K562 (cell line): ENCODE results near the gene EPB41L4A. TPM values are rescaled to one million over a fixed set of nuclear protein-coding genes. Genes with fewer than 3 reads are reported as not detected.

Experiments
- ATAC-seq: fragments of 200-7000 bp; cut with Tn5 transposase; 3 replicates; pipeline ENCODE4 v1.9.1; 2020; ENCODE audit warnings: moderate library complexity
- BruUV-seq: library from RNA; stranded (reverse); fragments of 400-500 nt; replicated peaks from 2 replicates; lab custom pipeline; 2021; lab: Mats Ljungman, UMichigan
- CTCF ChIA-PET: fragments of 300-600 bp; formaldehyde crosslinking; extraction: SDS; loops from one replicate; lab custom pipeline; 2021; ENCODE audit warnings: low intra/inter-chr PET ratio; lab: Yijun Ruan, JAX
- POLR2A ChIA-PET: fragments of 300-600, 350-650 bp; sonication (Branson Sonifier 250); formaldehyde crosslinking; extraction: SDS; loops from one replicate; lab custom pipeline; 2021; ENCODE audit warnings: antibody characterized with exemption, inconsistent platforms; lab: Yijun Ruan, JAX
- DNase-seq, 4 experiments: peaks; one replicate each; pipeline versions ENCODE4 v3.0.0 to v3.0.0-alpha.2; 2011 to 2018; ENCODE audit warnings: low spot score in 3 of 4, mixed read lengths in 3 of 4; ENCODE audit errors: extremely low read depth in 1 of 4
- FAIRE-seq: peaks from 2 replicates; lab custom pipeline; 2011; peaks lifted over from hg19 to GRCh38; lab: Jason Lieb, UNC
- H2AFZ ChIP-seq: 2 replicates; pipeline ENCODE4 v1.6.0; 2011; ENCODE audit warnings: low read depth, low read length, control low read depth, inconsistent platforms
- H3K27ac ChIP-seq: fragments of 200-600 bp; 3 replicates; pipeline ENCODE4 v1.8.0; 2011; ENCODE audit warnings: low read depth, mild to moderate bottlenecking, control low read depth, inconsistent platforms, low read length, moderate library complexity, mixed read lengths; ENCODE audit errors: extremely low read depth
- H3K27me3 ChIP-seq, 2 experiments: fragments of 300-600 bp in 1 of 2; 2 replicates in 1 of 2; 3 replicates in 1 of 2; pipeline versions ENCODE4 v1.6.0 to v1.8.0; 2011; ENCODE audit warnings: inconsistent platforms in 2 of 2, low read length in 2 of 2, mild to moderate bottlenecking in 1 of 2, mixed read lengths in 1 of 2, moderate library complexity in 1 of 2; ENCODE audit not compliant: control insufficient read depth in 2 of 2, insufficient read depth in 2 of 2
- H3K36me3 ChIP-seq: fragments of 300-600 bp; 3 replicates; pipeline ENCODE4 v1.8.0; 2011; ENCODE audit warnings: mild to moderate bottlenecking, low read length, inconsistent platforms; ENCODE audit not compliant: control insufficient read depth, insufficient read depth
- H3K4me1 ChIP-seq, 2 experiments: fragments of 200-600 bp in 1 of 2; replicated peaks in 1 of 2; 2 replicates in 1 of 2; 3 replicates in 1 of 2; pipeline versions ENCODE4 v1.5.1 to v1.8.0; 2011; ENCODE audit warnings: inconsistent platforms in 2 of 2, low read length in 2 of 2, mild to moderate bottlenecking in 1 of 2, mixed read lengths in 1 of 2, moderate library complexity in 1 of 2; ENCODE audit not compliant: control insufficient read depth in 2 of 2, insufficient read depth in 2 of 2
- H3K4me2 ChIP-seq: 2 replicates; pipeline ENCODE4 v1.6.1; 2011; ENCODE audit warnings: low read length, control low read depth, inconsistent platforms, mixed read lengths; ENCODE audit not compliant: insufficient read depth
- H3K4me3 ChIP-seq: fragments of 200-600 bp; sonication (generic), shearing (Covaris generic); 2 replicates; pipeline ENCODE4 v1.5.1; 2016; ENCODE audit warnings: control low read depth, inconsistent platforms
- H3K79me2 ChIP-seq: fragments of 200-600 bp; 3 replicates; pipeline ENCODE4 v1.8.0; 2011; ENCODE audit warnings: low read length, inconsistent platforms; ENCODE audit not compliant: control insufficient read depth, insufficient read depth
- H3K9ac ChIP-seq, 2 experiments: 2 replicates each; pipeline versions ENCODE4 v1.6.0 to v1.6.1; 2011; ENCODE audit warnings: low read depth in 2 of 2, low read length in 2 of 2, control low read depth in 1 of 2, inconsistent platforms in 1 of 2, mild to moderate bottlenecking in 1 of 2, mixed read lengths in 1 of 2; ENCODE audit not compliant: insufficient read depth in 1 of 2
- H3K9me1 ChIP-seq: one replicate; pipeline ENCODE4 v1.6.0; 2011; ENCODE audit warnings: inconsistent platforms, mild to moderate bottlenecking, low read length, moderate library complexity; ENCODE audit not compliant: control insufficient read depth, insufficient read depth
- H3K9me3 ChIP-seq: replicated peaks from 2 replicates; pipeline ENCODE4 v1.5.1; 2011; ENCODE audit warnings: low read depth, low read length, inconsistent platforms; ENCODE audit not compliant: control insufficient read depth, insufficient read depth
- H4K20me1 ChIP-seq: replicated peaks from 2 replicates; pipeline ENCODE4 v1.6.1; 2011; ENCODE audit warnings: low read length, inconsistent platforms, mixed read lengths; ENCODE audit not compliant: control insufficient read depth, insufficient read depth
- BDP1 ChIP-seq: IDR thresholded peaks from 3 replicates; pipeline ENCODE4 v1.6.1; 2011; ENCODE audit not compliant: insufficient read length, insufficient read depth
- CHCHD3 ChIP-seq: fragments of 250-450 bp; sonication (Bioruptor Pico); IDR thresholded peaks from 2 replicates; pipeline ENCODE4 v2.1.2; 2022; ENCODE audit warnings: mild to moderate bottlenecking
- FOXJ2 ChIP-seq: fragments of 200-800 bp; sonication (Bioruptor generic); IDR thresholded peaks from 2 replicates; pipeline ENCODE4 v1.6.1; 2016; ENCODE audit warnings: missing genetic modification characterization, missing compliant biosample characterization
- MTA1 ChIP-seq: fragments of 450-650 bp; IDR thresholded peaks from 2 replicates; pipeline ENCODE4 v1.6.1; 2017; ENCODE audit warnings: borderline replicate concordance
- POLR2H ChIP-seq: IDR thresholded peaks from 2 replicates; pipeline ENCODE4 v1.6.1; 2016; ENCODE audit warnings: missing genetic modification characterization, low read depth, mild to moderate bottlenecking, control low read depth, missing compliant biosample characterization, moderate library complexity
- SRSF9 ChIP-seq: fragments of 200-400 bp; formaldehyde crosslinking; IDR thresholded peaks from 2 replicates; pipeline ENCODE4 v1.6.1; 2017; ENCODE audit warnings: low read depth, low read length, borderline replicate concordance
- TAF1 ChIP-seq: IDR thresholded peaks from 2 replicates; pipeline ENCODE4 v1.6.1; 2011; ENCODE audit warnings: mild to moderate bottlenecking, low read length, moderate library complexity; ENCODE audit not compliant: insufficient read depth, control insufficient read depth, severe bottlenecking; ENCODE audit errors: extremely low read depth
- TBP ChIP-seq: optimal IDR thresholded peaks from 2 replicates; pipeline ENCODE3; 2011; ENCODE audit warnings: low read depth, low read length, improper control_type of control experiment
- TCF15 ChIP-seq: fragments of 250-450 bp; sonication (Bioruptor Pico); IDR thresholded peaks from 2 replicates; pipeline ENCODE4 v1.8.0; 2022; ENCODE audit warnings: moderate library complexity, mild to moderate bottlenecking, inconsistent platforms
- ZNF408 ChIP-seq: fragments of 250-450 bp; sonication (Bioruptor Pico); IDR thresholded peaks from 2 replicates; pipeline ENCODE4 v1.4.0; 2020; ENCODE audit warnings: low read depth, mild to moderate bottlenecking, moderate library complexity
- ZNF785 ChIP-seq: fragments of 250-450 bp; sonication (Bioruptor Pico); IDR thresholded peaks from 2 replicates; pipeline ENCODE4 v1.4.0; 2020; ENCODE audit warnings: mild to moderate bottlenecking
- ZNF830 ChIP-seq: fragments of 250-450 bp; sonication (Bioruptor Pico); IDR thresholded peaks from 2 replicates; pipeline ENCODE4 v1.5.0; 2021; ENCODE audit warnings: mild to moderate bottlenecking
- WGBS: fragments of 100-300 bp; shearing (Covaris generic); methylation state at CpG from one replicate; pipeline ENCODE4 v1.1.6; 2016; ENCODE audit warnings: low coverage, mixed read lengths; ENCODE audit not compliant: insufficient coverage; ENCODE audit errors: missing lambda C conversion rate; 5-methylcytosine and 5-hydroxymethylcytosine counted together
- in situ Hi-C: fragments of 300-500 bp; cut with MboI; formaldehyde crosslinking; loops from 4 replicates; pipeline ENCODE4 v1.15.0; 2018; ENCODE audit warnings: inconsistent platforms, mixed read lengths
- intact Hi-C: fragments of 100-400 bp; cut with micrococcal nuclease; formaldehyde crosslinking; loops from 2 replicates; pipeline ENCODE4 v1.14.2; 2022
- polyA plus RNA-seq, 8 experiments: library from polyadenylated mRNA; depleted of rRNA in 4 of 8; stranded (reverse) in 5 of 8; unstranded in 3 of 8; fragments of >200 nt; fragmentation: Nextera tagmentation in 2 of 8; fragmentation: Illumina TruSeq in 1 of 8; extraction: Ambion mirVana in 2 of 8; extraction: Trizol in 1 of 8; gene quantifications; 2 replicates each; pipeline versions ENCODE4 v1.2.1 to v1.2.3, GENCODE V29; 2011 to 2014; ENCODE audit warnings: inconsistent platforms in 1 of 8, missing spikeins in 1 of 8
- total RNA-seq, 7 experiments: library from RNA; depleted of rRNA in 6 of 7; stranded (reverse); fragments of >200 nt in 6 of 7; fragmentation: Illumina TruSeq in 2 of 7; extraction: Trizol in 2 of 7; gene quantifications; 2 replicates each; pipeline versions ENCODE4 v1.2.1 to v1.2.3, GENCODE V29; 2011 to 2021; ENCODE audit warnings: low replicate concordance in 1 of 7
- TF ChIP-seq, protein P1 (sequence below): IDR thresholded peaks from 2 replicates; pipeline ENCODE4 v1.6.1; 2014; ENCODE audit warnings: antibody characterized with exemption
- TF ChIP-seq, protein P2 (sequence below), 2 experiments: IDR thresholded peaks; 2 replicates each; pipeline ENCODE4 v1.6.1; 2012; ENCODE audit warnings: improper control_type of control experiment in 2 of 2, low read depth in 2 of 2, low read length in 2 of 2, borderline replicate concordance in 1 of 2

The EPB41L4A gene
- total and polyA plus RNA-seq, 9 of the 15 experiments (the other 6 are each of a cell fraction or from before 2014, with no cell fraction given), result 0.04 to 0.35 (median 0.12) TPM; not detected in 3

DNA sequence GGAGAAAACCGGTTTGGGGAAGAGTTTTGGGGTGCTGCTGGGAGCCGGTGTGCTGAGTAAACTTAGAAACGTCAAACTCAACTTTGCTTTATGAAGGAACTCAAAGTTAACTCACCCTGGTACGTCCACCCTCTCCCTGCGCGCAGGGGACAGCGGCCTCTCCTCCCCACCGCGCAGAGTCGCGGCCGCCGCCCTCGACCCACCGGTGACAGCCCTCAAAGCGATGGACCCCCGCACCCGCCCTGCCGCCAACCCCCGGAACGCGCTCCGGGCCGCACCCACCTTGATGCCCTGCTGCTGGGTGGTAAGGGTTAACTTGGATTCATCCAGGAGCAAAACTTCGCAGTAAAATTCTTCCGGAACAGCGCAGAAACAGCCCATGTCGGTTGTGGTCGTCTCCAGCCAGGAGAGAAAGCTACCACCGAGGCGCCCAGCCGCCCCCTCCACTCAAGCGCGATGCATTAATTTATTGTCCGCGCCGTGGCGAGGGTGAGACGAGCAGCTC, 366 bp downstream of the EPB41L4A start:
- ATAC-seq (no peak), DNase-seq (no peak), FAIRE-seq (no peak)
- in situ Hi-C loops (no loop called here), intact Hi-C loops (no loop called here)
- no peaks in the 10 kb centered on the region for H3K9me1 ChIP-seq
- H3K4me2 ChIP-seq, result no peak overlapping the region
- POLR2A ChIA-PET, result no interaction called here
- peaks cover 0 to 20% of the 10 kb centered on the region in 2 experiments; a peak in 3 of 5 replicates for H3K4me1 ChIP-seq
- TF ChIP-seq TBP, result no peak
- no peak for TF ChIP-seq TAF1
- no peak for TF ChIP-seq FOXJ2
- TF ChIP-seq BDP1, result no peak
- no peak for TF ChIP-seq SRSF9
- no peak for TF ChIP-seq ZNF785 (CRISPR knock-in tag)
- no peak for TF ChIP-seq ZNF408 (CRISPR knock-in tag)
- no peak for TF ChIP-seq TCF15
- no peak for TF ChIP-seq ZNF830 (CRISPR knock-in tag)
- TF ChIP-seq MTA1, result no peak
- TF ChIP-seq POLR2H (tag), result no peak
- no peak for TF ChIP-seq CHCHD3 (CRISPR knock-in tag)
- TF ChIP-seq, protein P1, sequence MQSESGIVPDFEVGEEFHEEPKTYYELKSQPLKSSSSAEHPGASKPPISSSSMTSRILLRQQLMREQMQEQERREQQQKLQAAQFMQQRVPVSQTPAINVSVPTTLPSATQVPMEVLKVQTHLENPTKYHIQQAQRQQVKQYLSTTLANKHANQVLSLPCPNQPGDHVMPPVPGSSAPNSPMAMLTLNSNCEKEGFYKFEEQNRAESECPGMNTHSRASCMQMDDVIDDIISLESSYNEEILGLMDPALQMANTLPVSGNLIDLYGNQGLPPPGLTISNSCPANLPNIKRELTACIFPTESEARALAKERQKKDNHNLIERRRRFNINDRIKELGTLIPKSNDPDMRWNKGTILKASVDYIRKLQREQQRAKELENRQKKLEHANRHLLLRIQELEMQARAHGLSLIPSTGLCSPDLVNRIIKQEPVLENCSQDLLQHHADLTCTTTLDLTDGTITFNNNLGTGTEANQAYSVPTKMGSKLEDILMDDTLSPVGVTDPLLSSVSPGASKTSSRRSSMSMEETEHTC, result no peak
- TF ChIP-seq, protein P2, sequence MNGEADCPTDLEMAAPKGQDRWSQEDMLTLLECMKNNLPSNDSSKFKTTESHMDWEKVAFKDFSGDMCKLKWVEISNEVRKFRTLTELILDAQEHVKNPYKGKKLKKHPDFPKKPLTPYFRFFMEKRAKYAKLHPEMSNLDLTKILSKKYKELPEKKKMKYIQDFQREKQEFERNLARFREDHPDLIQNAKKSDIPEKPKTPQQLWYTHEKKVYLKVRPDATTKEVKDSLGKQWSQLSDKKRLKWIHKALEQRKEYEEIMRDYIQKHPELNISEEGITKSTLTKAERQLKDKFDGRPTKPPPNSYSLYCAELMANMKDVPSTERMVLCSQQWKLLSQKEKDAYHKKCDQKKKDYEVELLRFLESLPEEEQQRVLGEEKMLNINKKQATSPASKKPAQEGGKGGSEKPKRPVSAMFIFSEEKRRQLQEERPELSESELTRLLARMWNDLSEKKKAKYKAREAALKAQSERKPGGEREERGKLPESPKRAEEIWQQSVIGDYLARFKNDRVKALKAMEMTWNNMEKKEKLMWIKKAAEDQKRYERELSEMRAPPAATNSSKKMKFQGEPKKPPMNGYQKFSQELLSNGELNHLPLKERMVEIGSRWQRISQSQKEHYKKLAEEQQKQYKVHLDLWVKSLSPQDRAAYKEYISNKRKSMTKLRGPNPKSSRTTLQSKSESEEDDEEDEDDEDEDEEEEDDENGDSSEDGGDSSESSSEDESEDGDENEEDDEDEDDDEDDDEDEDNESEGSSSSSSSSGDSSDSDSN (IDR thresholded peaks at IDR 0.05; ENCODE audit: borderline replicate concordance in 1 of 2, low read depth in 2 of 2, low read length in 2 of 2), result no peak
- WGBS, result 66% methylated on average over 24 of the region's 39 CpGs
- no peaks in the 10 kb centered on the region for H3K79me2 ChIP-seq
- no TSS peak for BruUV-seq
- H3K9ac ChIP-seq, result no peak overlapping the region
- CTCF ChIA-PET, result interaction anchor here (0.6 to 1.9 kb wide), 2 partner anchors 28 to 244 kb away, joined by 3 to 10 read pairs; no protein-coding TSS in a partner anchor
- no peak overlapping the region for H2AFZ ChIP-seq
- H3K27ac ChIP-seq, result no peak overlapping the region
- no peaks in the 10 kb centered on the region for H4K20me1 ChIP-seq
- H3K9me3 ChIP-seq, result no peaks in the 10 kb centered on the region
- H3K36me3 ChIP-seq, result no peaks in the 10 kb centered on the region
- H3K27me3 ChIP-seq, result peaks cover 4 to 33% of the 10 kb centered on the region in 2 experiments; a peak in 4 of 5 replicates
- no peak overlapping the region for H3K4me3 ChIP-seq
